Chondrocyte (in vitro differentiated cells): ENCODE data around the gene TNFAIP8L2. TPM values are rescaled to one million over a fixed set of nuclear protein-coding genes. Genes with fewer than 3 reads are reported as not detected.

ENCODE experiments used
- DNase-seq: peaks from one replicate; pipeline ENCODE4 v3.0.0; 2021; ENCODE audit warnings: mixed read lengths, low spot score
- H3K27ac Mint-ChIP-seq: one replicate; pipeline ENCODE4 v1.8.0; 2021; ENCODE audit warnings: mild to moderate bottlenecking, moderate library complexity, mixed read lengths; ENCODE audit not compliant: unreplicated experiment
- H3K27me3 Mint-ChIP-seq: 2 replicates; pipeline ENCODE4 v1.8.0; 2021; ENCODE audit warnings: low read depth, mixed read lengths
- H3K36me3 Mint-ChIP-seq: 2 replicates; pipeline ENCODE4 v1.8.0; 2021; ENCODE audit warnings: low read depth, mixed read lengths
- H3K4me1 Mint-ChIP-seq: 2 replicates; pipeline ENCODE4 v1.8.0; 2021; ENCODE audit warnings: low read depth, mild to moderate bottlenecking, mixed read lengths
- H3K4me3 Mint-ChIP-seq: one replicate; pipeline ENCODE4 v1.8.0; 2021; ENCODE audit warnings: mild to moderate bottlenecking, moderate library complexity, mixed read lengths; ENCODE audit not compliant: unreplicated experiment
- H3K9me3 Mint-ChIP-seq: 2 replicates; pipeline ENCODE4 v1.8.0; 2021; ENCODE audit warnings: low read depth, mixed read lengths
- CTCF ChIP-seq: fragments of 200-600 bp; sonication (generic); IDR thresholded peaks from 2 replicates; pipeline ENCODE4 v1.5.0; 2021; ENCODE audit warnings: antibody characterized with exemption, mild to moderate bottlenecking, moderate library complexity
- total RNA-seq: library from RNA; stranded (reverse); gene quantifications from 3 replicates; pipeline ENCODE4 v1.2.1, GENCODE V29; 2021

The TNFAIP8L2 gene
- total RNA-seq, 1 donor from 2014 or later: not detected

GRCh38 chr1:151166505-151166956 lies 10.1 kb downstream of the TNFAIP8L2 start:
- Mint-ChIP-seq H3K27me3 (no peaks in the 10 kb centered on the region), H3K4me1 (peaks cover 34% of the 10 kb centered on the region), H3K4me3 (peak overlapping the region; percentile 97), H3K27ac (peak overlapping the region; percentile 99), H3K9me3 (no peaks in the 10 kb centered on the region), H3K36me3 (peaks cover 13% of the 10 kb centered on the region)
- no peak for DNase-seq
- no peak for TF ChIP-seq CTCF

- Mint-ChIP-seq H3K27me3 (no peaks in the 10 kb centered on the region), H3K4me1 (peaks cover 34% of the 10 kb centered on the region), H3K9me3 (no peaks in the 10 kb centered on the region), H3K4me3 (peak overlapping the region; percentile 97), H3K27ac (peak overlapping the region; percentile 99), H3K36me3 (peaks cover 10% of the 10 kb centered on the region)
- no peak for DNase-seq
- no peak for TF ChIP-seq CTCF
These were observed 10.7 kb downstream of the TNFAIP8L2 start for GRCh38 chr1:151167116-151167515.

GRCh38 chr1:151171190-151171589 lies 14.7 kb downstream of the TNFAIP8L2 start:
- DNase-seq: no peak
- Mint-ChIP-seq H3K9me3 (no peaks in the 10 kb centered on the region), H3K4me1 (peaks cover 12% of the 10 kb centered on the region), H3K4me3 (no peak overlapping the region), H3K36me3 (peaks cover 13% of the 10 kb centered on the region), H3K27ac (no peak overlapping the region), H3K27me3 (no peaks in the 10 kb centered on the region)
- TF ChIP-seq CTCF: no peak

GRCh38 chr1:151175041-151175741 lies 18.7 kb downstream of the TNFAIP8L2 start:
- no peak for DNase-seq
- H3K4me3 Mint-ChIP-seq: no peak overlapping the region
- peaks cover 16% of the 10 kb centered on the region for H3K36me3 Mint-ChIP-seq
- H3K27ac Mint-ChIP-seq: no peak overlapping the region
- no peaks in the 10 kb centered on the region for H3K4me1 Mint-ChIP-seq
- no peak for TF ChIP-seq CTCF
- no peaks in the 10 kb centered on the region for H3K9me3 Mint-ChIP-seq
- no peaks in the 10 kb centered on the region for H3K27me3 Mint-ChIP-seq

GRCh38 chr1:151175863-151176262 lies 19.4 kb downstream of the TNFAIP8L2 start, which contains the start of gene TMOD4:
Gene TMOD4 (minus strand): TSS chr1:151175981. CDS start chr1:151174875, 1,106 bp downstream.
- peak within 1 kb of the TSS; percentile 52 for H3K27ac Mint-ChIP-seq
- H3K36me3 Mint-ChIP-seq: peaks cover 19% of the 10 kb centered on the region
- no peak for DNase-seq
- no peaks in the 10 kb centered on the region for H3K4me1 Mint-ChIP-seq
- H3K4me3 Mint-ChIP-seq: no peak within 1 kb of the TSS
- H3K9me3 Mint-ChIP-seq: no peaks in the 10 kb centered on the region
- H3K27me3 Mint-ChIP-seq: no peaks in the 10 kb centered on the region
- peak; percentile 75 for TF ChIP-seq CTCF
